T-helper 2 cell treated with Interferon-gamma antibody and Interleukin-4, amounts not matched to agents 5 μg/mL and 100 μg/mL, for 36 hours (primary cell): ENCODE measurements around the gene PDXP.
A peak's percentile ranks its signal among the peaks of the same experiment; 100 is the strongest.
"Not testable (repeated sequence)": the region's sequence is repeated elsewhere in the genome, so short reads cannot be mapped to it uniquely, and the experiment has no call there.

Experiments used
- DNase-seq: peaks from one replicate; pipeline ENCODE4 v3.0.0; 2021; ENCODE audit warnings: low spot score
- H3K27ac Mint-ChIP-seq: one replicate; pipeline ENCODE4 v1.8.0; 2021; ENCODE audit warnings: mild to moderate bottlenecking, mixed read lengths
- H3K27me3 Mint-ChIP-seq: one replicate; pipeline ENCODE4 v1.8.0; 2021; ENCODE audit warnings: low read depth, mixed read lengths
- H3K36me3 Mint-ChIP-seq: one replicate; pipeline ENCODE4 v1.8.0; 2021; ENCODE audit warnings: low read depth, mixed read lengths
- H3K4me1 Mint-ChIP-seq: one replicate; pipeline ENCODE4 v1.8.0; 2021; ENCODE audit warnings: low read depth, mixed read lengths
- H3K4me3 Mint-ChIP-seq: one replicate; pipeline ENCODE4 v1.8.0; 2022; ENCODE audit warnings: mild to moderate bottlenecking, moderate library complexity, mixed read lengths
- H3K9me3 Mint-ChIP-seq: one replicate; pipeline ENCODE4 v1.8.0; 2021; ENCODE audit warnings: mixed read lengths

The PDXP gene

DNA sequence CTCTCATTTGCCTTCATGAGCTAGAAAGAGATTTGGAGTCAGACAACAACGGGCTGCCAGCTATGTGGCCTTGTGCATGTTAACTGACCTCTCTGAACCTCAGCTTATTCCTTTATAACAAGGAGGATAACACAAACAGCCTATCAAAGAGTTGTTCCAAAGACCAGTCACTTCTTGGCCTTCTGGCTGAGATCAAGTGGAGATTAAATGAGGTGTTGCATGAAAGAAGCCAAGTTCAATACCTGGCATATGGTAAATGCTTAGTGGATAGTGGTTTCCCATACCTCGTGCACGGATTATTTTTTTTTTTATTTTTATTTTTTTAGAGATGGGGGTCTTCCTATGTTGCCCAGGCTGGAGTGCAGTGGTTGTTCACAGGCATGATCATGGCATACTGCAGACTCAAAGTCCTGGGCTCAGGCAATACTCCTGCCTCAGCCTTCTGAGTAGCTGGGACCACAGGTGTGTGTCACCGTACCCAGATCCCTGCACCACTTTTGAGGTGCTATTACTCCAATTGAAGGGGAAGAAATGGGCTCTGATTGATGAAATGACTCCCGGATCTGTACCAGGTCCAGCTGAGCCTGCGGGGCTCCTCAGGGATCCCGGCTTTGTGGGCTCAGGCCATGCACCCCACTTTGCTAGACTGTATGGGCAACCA, 21.8 kb downstream of the PDXP start:
- DNase-seq = no peak
- H3K4me3 Mint-ChIP-seq = peak overlapping the region; percentile 40
- peaks cover 22% of the 10 kb centered on the region for H3K4me1 Mint-ChIP-seq
- peak overlapping the region; percentile 56 for H3K27ac Mint-ChIP-seq
- H3K36me3 Mint-ChIP-seq = peaks cover 22% of the 10 kb centered on the region
- no peaks in the 10 kb centered on the region for H3K9me3 Mint-ChIP-seq
- H3K27me3 Mint-ChIP-seq = no peaks in the 10 kb centered on the region

DNA sequence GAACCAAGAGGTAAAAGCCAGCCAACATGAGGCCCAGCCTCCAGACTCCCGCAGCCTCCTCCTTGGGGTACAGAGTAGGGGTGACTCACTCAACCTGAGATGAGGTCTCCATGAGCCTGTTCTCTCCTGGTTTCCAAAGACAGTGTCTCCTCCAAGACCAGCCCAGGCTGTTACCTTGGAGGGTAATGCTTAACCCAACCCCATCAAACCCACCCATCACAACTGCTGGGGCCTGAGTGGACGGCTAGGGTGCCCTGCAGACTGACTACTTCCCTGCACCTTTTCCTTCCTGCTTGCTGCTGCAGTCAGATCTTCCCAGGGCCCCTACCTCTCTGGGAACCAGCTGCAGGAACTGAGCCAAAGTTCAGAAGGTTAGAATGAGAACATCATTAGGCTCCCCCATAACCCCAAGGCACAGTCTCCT, 22.5 kb downstream of the PDXP start:
- H3K27me3 Mint-ChIP-seq = no peaks in the 10 kb centered on the region
- H3K27ac Mint-ChIP-seq = peak overlapping the region; percentile 82
- no peak for DNase-seq
- H3K9me3 Mint-ChIP-seq = no peaks in the 10 kb centered on the region
- no peak overlapping the region for H3K4me3 Mint-ChIP-seq
- H3K4me1 Mint-ChIP-seq = peaks cover 20% of the 10 kb centered on the region
- H3K36me3 Mint-ChIP-seq = peaks cover 22% of the 10 kb centered on the region

DNA sequence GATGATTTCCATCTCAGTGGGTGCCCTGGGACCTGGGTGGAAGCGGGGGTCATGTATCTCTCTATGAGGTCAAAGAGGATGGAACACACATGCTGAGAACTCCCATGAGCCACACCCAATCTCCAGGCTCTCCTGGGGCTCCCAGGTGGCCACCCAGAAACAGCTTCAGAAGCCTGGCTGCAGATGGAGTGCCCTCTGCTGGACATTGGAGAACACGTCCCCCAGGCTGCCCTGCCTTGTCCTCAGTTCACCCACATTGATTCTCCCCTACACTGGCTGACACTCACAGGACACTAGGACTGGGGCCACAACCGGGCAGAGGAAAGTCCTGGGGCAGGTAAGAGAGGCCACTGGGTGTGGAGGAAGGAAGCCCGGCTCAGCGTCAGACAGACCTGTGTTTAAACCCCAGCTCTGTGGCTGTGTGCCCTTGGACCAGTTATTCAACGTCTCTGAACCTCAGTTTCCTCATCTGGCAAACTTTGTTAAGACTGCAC, 23.1 kb downstream of the PDXP start:
- no peaks in the 10 kb centered on the region for H3K27me3 Mint-ChIP-seq
- H3K4me3 Mint-ChIP-seq = no peak overlapping the region
- no peaks in the 10 kb centered on the region for H3K9me3 Mint-ChIP-seq
- H3K4me1 Mint-ChIP-seq = peaks cover 20% of the 10 kb centered on the region
- peak; percentile 70 for DNase-seq
- H3K27ac Mint-ChIP-seq = peak overlapping the region; percentile 69
- peaks cover 20% of the 10 kb centered on the region for H3K36me3 Mint-ChIP-seq

DNA sequence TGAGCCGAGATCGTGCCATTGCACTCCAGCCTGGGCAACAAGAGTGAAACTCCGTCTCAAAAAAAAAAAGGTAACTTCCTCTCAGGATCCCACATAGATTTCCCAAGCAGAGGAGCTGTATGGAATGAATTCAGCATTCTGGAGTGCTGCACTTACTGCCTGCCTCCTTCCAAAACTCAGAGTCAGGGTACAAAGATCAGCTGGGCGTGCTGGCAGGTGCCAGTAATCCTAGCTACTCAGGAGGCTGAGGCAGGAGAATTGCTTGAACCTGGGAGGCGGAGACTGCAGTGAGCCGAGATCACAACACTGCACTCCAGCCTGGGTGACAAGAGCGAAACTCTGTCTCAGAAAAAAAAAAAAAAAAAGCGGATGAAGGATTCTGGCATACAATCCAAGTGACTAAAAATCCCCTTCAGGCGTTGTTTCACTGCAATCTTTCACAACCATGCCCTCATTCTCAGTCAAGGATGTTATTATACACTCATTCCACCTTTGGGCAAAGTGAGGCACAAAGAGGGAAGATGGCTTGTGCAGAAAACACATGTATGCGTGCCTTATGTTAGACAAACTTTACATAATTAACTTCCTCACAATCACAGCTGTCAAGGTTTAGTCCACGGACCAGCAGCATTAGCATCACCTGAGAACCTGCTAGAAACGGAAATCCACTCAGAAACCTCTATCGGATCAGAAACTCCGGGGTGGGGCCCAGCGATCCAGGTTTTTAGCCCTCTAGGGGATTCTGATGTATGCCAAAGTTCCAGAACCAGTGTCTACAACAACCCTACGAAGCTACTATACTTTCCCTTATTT, 26.5 kb downstream of the PDXP start:
- Mint-ChIP-seq H3K27me3 (no peaks in the 10 kb centered on the region), H3K4me1 (peaks cover 22% of the 10 kb centered on the region), H3K36me3 (peaks cover 16% of the 10 kb centered on the region), H3K9me3 (no peaks in the 10 kb centered on the region), H3K4me3 (no peak overlapping the region), H3K27ac (no peak overlapping the region)
- DNase-seq = no peak

DNA sequence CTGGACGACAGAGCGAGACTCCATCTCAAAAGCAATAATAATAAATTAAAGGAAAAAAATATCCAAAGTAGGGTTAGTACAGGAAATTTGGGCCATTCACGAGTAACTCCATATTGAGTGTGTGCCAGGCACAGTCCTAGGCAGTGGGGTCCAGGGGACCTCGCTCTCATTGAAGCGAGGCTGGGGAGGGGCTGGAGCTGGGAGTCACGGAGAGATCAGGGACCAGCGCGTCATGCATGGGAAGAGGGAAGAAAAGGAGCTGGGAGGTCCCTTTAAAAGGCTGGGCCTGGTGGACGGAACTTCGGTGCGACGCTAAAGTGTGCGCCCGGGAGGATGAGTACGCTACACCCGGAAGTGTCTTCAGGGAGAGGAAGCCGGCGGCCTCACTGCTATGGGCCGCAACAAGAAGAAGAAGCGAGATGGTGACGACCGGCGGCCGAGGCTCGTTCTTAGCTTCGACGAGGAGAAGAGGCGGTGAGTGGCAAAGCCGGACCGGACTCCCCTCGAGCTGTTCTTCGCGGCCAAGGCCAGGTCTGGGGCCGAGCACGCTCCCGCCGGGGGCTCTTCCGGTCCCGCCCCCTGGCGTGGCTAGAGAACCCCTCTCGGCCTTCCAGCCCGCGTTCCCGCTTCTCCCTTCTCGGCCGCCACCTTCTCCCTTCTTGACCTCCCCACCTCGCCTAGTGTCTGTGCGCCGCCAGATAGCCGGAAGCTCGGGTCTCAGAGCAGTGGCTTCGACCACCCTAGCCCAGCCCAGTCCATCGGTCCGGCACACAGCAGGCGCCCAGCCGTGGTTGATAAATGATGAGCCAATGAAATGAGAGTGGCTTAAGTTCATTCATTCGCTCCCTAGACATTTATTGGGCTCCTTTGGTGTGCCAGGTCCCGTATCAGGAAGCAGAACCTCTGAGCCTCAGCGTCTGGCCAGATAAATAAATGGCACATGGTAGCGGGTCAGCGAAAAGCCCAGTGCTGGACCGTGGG, 27.8 kb downstream of the PDXP start, which contains the start of gene NOL12:
TSS of gene NOL12 (plus strand) at position 342 of the 981 bp plus-strand sequence. CDS start at position 392, 50 bp downstream.
- Mint-ChIP-seq H3K4me1 (peaks cover 18% of the 10 kb centered on the region), H3K4me3 (peak within 1 kb of the TSS; percentile 98), H3K9me3 (no peaks in the 10 kb centered on the region), H3K27me3 (no peaks in the 10 kb centered on the region), H3K36me3 (peaks cover 22% of the 10 kb centered on the region), H3K27ac (peak within 1 kb of the TSS; percentile 96)
- peak; percentile 77 for DNase-seq

DNA sequence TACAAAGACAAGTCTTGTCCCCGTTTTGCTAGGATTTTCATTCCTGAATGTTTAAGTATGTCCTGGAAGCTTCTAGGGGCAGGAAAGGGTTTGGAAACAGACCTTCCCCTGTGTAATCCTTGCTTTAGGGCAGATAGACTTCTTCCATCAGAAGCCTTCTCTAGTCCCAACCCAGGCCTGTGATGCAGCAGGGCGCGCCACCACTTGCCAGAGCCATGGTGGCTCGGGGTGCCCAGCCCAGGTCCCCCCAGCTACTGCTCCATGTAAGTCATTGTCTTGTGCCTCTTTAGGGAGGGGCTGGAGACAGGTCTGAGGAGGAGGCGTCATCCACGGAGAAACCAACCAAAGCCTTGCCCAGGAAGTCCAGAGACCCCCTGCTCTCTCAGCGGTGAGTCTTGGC, 31.9 kb downstream of the PDXP start:
- Mint-ChIP-seq H3K4me1 (peaks cover 14% of the 10 kb centered on the region), H3K9me3 (no peaks in the 10 kb centered on the region), H3K27me3 (no peaks in the 10 kb centered on the region), H3K4me3 (no peak overlapping the region), H3K36me3 (peaks cover 37% of the 10 kb centered on the region), H3K27ac (no peak overlapping the region)
- no peak for DNase-seq

DNA sequence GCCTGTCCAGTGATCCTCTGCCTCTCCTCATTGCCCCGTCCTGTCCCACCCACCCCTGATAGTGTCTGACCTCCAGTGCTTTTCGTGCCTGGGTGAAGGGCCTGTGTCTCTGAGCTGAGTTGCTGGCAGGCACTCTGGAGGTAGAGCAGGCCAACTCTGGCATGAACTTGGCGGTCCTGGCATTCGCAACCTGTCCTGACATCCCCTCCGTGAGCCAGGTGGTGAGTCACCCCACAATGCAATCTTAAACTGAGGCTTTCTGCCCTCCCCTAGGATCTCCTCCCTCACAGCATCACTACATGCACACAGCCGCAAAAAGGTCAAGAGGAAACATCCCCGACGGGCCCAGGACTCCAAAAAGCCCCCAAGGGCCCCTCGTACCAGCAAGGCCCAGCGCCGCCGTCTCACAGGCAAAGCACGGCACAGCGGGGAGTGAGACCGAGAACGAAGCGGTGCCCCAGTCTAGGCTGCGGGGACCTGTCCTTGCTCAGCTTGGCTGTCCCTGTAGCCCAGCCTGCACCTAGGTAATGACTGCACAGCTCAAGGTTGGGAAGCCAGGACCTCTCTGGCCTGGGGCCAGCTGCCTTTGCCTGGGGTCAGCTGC, 32.5 kb downstream of the PDXP start:
- H3K9me3 Mint-ChIP-seq = no peaks in the 10 kb centered on the region
- H3K4me1 Mint-ChIP-seq = peaks cover 16% of the 10 kb centered on the region
- H3K4me3 Mint-ChIP-seq = no peak overlapping the region
- no peaks in the 10 kb centered on the region for H3K27me3 Mint-ChIP-seq
- H3K36me3 Mint-ChIP-seq = peaks cover 42% of the 10 kb centered on the region
- no peak overlapping the region for H3K27ac Mint-ChIP-seq
- DNase-seq = no peak

DNA sequence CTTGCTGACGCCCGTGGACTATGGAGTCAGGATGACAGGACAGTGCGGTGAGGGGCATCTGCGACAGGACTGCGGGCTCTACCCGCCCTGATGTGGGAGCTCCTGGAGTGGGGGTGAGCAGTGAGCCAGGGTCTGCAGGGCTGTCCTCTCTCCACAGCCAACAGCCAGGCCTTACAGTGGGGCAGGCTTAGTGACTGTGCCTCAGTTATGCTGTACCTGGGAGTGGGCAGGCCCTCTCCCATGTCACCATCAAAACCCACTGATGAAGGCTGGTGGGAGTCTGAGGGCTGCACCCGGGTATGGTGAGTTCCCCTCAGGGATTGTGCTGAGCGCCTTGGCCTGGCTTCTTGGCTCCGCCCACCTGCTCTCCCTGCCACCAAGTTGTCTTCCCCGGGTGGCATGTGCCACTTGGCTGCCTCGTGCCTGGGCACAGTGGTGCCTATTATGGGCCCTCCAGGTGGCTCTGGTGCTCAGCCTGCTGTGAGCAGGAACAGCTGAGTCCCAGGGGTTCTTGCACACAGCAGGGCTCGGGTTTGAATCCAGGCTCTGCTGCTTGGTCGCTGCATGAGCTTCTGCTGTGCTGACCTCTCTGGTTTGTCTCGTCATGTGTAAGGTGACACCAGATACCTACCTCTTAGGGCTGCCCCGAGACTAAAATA, 34.2 kb downstream of the PDXP start:
- H3K4me3 Mint-ChIP-seq = no peak overlapping the region
- H3K27ac Mint-ChIP-seq = no peak overlapping the region
- H3K27me3 Mint-ChIP-seq = no peaks in the 10 kb centered on the region
- no peaks in the 10 kb centered on the region for H3K9me3 Mint-ChIP-seq
- DNase-seq = no peak
- H3K36me3 Mint-ChIP-seq = peaks cover 39% of the 10 kb centered on the region
- peaks cover 20% of the 10 kb centered on the region for H3K4me1 Mint-ChIP-seq

DNA sequence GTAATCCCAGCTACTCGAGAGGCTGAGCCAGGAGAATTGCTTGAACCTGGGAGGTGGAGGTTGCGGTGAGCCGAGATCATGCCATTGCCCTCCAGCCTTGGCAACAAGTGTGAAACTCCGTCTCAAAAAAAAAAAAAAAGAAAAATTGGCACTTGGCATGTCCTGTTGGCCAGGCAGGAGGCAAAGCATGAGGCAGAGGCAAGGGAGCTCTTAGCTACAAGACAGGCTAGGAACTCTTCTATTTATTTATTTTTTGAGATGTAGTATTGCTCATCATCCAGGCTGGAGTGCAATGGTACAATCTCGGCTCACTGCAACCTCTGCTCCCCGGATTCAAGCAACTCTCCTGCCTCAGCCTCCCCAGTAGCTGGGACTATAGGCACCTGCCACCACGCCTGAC, 35.6 kb downstream of the PDXP start:
- H3K27ac Mint-ChIP-seq, DNase-seq, H3K27me3 Mint-ChIP-seq, H3K9me3 Mint-ChIP-seq, H3K4me3 Mint-ChIP-seq: not testable (repeated sequence)
- peaks cover 30% of the 10 kb centered on the region for H3K36me3 Mint-ChIP-seq
- peaks cover 13% of the 10 kb centered on the region for H3K4me1 Mint-ChIP-seq

DNA sequence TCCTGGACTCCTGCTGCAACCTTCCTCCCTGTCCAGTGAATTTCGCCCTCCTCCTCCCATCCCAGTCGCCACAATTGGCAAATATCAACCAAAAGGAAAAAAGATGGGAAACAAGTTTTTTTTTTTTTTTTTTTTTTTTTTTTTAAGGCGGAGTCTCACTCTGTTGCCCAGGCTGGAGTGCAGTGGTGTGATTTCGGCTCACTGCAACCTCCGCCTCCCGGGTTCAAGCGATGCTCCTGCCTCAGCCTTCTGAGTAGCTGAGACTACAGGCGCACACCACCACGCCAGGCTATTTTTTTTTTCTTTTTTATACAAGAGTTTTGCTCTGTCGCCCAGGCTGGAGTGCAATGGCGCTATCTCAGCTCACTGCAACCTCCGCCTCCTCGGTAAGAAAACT, 37.7 kb downstream of the PDXP start:
- H3K9me3 Mint-ChIP-seq, H3K27me3 Mint-ChIP-seq, DNase-seq: not testable (repeated sequence)
- H3K4me1 Mint-ChIP-seq = peaks cover 13% of the 10 kb centered on the region
- H3K27ac Mint-ChIP-seq = peak overlapping the region; percentile 49
- H3K36me3 Mint-ChIP-seq = peaks cover 21% of the 10 kb centered on the region
- peak overlapping the region; percentile 68 for H3K4me3 Mint-ChIP-seq

DNA sequence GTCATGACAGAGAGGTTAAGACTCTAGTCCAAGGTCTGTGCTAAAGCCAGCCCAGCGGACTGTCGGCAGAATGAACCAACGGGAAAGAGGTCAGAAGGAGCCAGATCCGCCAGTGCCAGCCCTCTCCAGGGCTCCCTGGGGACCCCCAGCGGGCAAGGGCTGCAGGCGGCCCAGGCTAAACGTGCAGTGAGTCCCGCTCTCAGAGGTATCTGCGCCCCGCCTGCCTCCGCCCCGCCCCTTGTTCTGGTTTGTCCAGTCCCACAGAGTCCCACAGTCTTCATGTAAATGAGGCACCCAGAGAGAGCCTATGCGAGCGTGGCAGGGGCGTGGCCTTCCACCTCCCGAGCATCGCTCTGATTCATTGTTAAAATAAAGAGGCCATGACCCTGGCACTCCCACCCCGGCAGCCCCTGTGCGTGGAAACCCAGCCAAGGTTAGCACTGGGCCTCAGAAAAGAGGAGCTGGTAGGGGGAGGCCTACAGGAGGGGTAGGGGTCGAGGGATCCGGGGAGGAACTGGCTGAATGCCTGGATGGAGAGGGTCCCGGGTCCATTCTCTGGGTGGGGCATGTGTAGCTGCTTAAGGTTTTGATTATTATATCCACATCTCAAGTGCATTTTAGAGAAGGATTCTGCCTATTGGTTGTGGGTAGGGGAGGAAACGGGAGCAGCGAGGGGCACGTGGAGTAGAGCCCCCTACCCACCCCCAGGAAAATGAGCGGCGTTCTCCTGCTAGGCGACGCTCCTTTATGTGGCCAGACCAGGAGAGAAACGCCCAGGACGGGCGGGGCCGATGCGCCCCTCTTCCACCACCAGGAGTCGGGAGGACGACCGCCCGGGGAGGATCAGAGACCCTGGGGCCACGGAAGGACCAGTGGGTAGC, 38.4 kb downstream of the PDXP start, which contains the start of gene TRIOBP:
TSS of gene TRIOBP (plus strand) at position 392 of the 881 bp plus-strand sequence. CDS start 4,318 bp downstream, outside the sequence.
- Mint-ChIP-seq H3K9me3 (no peaks in the 10 kb centered on the region), H3K27me3 (no peaks in the 10 kb centered on the region), H3K36me3 (peaks cover 21% of the 10 kb centered on the region), H3K4me1 (peaks cover 13% of the 10 kb centered on the region), H3K27ac (peak within 1 kb of the TSS; percentile 49), H3K4me3 (peak within 1 kb of the TSS; percentile 68)
- peak; percentile 93 for DNase-seq

DNA sequence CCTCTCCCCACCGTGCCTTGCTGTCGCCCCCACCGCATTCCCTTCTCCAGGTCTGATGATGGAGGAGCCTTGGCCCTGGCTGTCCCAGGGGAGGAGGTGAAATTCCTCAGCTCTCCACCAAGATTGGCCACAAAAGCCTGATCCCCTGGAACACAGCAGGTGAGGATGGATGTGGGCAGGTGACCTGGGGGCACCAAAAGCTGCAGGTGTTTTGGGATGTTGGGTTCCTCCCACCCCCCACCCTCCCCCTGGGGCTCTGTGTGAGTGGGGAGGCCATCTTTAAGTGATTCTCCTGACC, 39.0 kb downstream of the PDXP start:
- no peak for DNase-seq
- Mint-ChIP-seq H3K27ac (no peak overlapping the region), H3K4me1 (peaks cover 13% of the 10 kb centered on the region), H3K4me3 (no peak overlapping the region), H3K27me3 (no peaks in the 10 kb centered on the region), H3K9me3 (no peaks in the 10 kb centered on the region), H3K36me3 (peaks cover 16% of the 10 kb centered on the region)
